WTC11 (cell line): Measurements from ENCODE around the gene RAC2.

ENCODE experiments used
- CTCF ChIP-seq: fragments of 200-600 bp; IDR thresholded peaks from 2 replicates; pipeline ENCODE4 v1.8.0; 2022; ENCODE audit warnings: antibody characterized with exemption
- ELF4 ChIP-seq: sonication (generic); formaldehyde crosslinking; IDR thresholded peaks from 2 replicates; pipeline ENCODE4 v1.8.1; 2022; ENCODE audit warnings: low read depth, mild to moderate bottlenecking, moderate library complexity, missing genetic modification reagents
- SP1 ChIP-seq: sonication (generic); formaldehyde crosslinking; conservative IDR thresholded peaks from 2 replicates; pipeline ENCODE4 v1.8.1; 2022; ENCODE audit warnings: missing genetic modification reagents

- no peak for TF ChIP-seq CTCF
- TF ChIP-seq ELF4 (CRISPR knock-in tag): no peak
- TF ChIP-seq SP1 (CRISPR knock-in tag): no peak
These were observed 8.0 kb downstream of the RAC2 start for GRCh38 chr22:37235897-37236607.
